ENCODE results near the gene SMARCB1.
A peak's percentile ranks its signal among the peaks of the same experiment; 100 is the strongest.

SMARCB1 gene

DNA sequence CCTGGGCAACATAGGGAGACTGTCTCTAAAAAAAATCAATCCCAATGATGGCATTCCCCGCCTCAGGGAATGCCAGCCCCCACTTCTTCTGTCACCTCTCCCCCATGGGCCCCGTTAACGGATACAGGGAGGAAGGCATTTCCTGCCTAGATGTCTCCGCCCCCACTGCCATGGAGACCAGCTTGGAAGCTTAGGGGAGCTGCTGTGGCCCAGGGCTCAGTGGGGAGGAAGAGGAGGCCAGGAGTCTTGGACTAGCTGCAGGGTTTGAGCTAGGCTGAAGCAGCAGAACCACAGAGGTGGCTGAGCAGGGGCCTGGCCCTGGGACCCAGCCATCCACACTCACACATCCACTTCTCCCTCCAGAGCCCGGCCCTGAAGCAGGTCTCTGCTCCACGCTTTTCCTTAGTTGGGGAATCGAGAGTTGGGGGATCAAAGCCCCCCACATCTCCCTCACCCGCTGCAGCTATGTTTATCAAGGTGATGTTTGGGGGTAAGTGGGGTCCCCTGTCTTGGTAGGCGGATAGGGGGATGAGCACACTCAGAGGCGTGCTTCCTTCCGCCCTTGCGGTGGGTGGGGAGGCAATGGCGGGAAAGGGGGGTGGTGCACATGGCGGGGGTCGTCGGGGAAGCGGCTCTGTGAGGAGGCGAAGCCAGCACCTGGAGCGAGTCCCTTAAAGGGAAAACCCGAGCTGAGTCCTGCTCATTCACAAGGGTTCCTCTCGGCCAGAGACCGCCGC, 23.8 kb upstream of the SMARCB1 start, which contains the start of gene C22orf15:
Gene C22orf15, plus strand, starts transcription at position 149 of the 737 bp plus-strand sequence. Its CDS starts 317 bp downstream, at position 466.
- DNase-seq (ENCODE audit: low spot score): no peak

DNA sequence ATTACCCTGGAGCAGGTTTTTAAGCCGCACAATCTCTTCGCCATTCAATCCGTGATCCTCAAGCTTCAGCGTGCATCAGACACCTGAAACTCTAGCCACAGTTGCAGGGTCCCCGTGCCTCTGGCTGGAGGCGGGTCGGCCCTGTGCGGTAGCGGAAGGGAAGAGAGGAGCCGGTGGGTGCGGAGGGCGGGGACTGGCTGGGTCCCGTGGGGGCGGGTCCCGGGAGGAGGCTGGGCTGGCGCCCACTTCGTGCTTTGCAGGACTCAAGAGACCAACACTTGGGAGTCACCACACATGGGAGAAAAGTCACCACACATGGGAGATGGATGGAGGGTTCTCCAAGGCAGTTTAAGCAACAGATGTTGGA, 23.2 kb upstream of the SMARCB1 start:
- DNase-seq (ENCODE audit: low spot score): no peak

DNA sequence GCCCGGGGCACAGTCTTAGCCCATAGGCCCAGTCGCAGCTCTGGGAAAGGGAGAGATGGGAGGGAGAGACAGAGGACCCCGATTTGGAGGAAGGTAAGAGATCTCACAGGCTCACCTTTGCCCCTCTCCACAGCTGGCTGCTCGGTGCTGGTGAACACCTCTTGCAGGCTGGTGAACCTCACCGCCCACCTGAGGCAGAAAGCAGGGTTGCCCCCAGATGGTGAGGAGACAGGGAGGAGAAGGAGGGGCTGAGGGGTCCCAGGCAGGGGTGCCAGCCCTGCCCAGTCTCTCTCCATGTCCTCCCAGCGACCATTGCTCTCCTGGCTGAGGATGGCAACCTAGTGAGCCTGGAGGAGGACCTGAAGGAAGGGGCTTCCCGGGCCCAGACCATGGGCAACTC, 22.8 kb upstream of the SMARCB1 start:
- DNase-seq (ENCODE audit: low spot score): no peak

DNA sequence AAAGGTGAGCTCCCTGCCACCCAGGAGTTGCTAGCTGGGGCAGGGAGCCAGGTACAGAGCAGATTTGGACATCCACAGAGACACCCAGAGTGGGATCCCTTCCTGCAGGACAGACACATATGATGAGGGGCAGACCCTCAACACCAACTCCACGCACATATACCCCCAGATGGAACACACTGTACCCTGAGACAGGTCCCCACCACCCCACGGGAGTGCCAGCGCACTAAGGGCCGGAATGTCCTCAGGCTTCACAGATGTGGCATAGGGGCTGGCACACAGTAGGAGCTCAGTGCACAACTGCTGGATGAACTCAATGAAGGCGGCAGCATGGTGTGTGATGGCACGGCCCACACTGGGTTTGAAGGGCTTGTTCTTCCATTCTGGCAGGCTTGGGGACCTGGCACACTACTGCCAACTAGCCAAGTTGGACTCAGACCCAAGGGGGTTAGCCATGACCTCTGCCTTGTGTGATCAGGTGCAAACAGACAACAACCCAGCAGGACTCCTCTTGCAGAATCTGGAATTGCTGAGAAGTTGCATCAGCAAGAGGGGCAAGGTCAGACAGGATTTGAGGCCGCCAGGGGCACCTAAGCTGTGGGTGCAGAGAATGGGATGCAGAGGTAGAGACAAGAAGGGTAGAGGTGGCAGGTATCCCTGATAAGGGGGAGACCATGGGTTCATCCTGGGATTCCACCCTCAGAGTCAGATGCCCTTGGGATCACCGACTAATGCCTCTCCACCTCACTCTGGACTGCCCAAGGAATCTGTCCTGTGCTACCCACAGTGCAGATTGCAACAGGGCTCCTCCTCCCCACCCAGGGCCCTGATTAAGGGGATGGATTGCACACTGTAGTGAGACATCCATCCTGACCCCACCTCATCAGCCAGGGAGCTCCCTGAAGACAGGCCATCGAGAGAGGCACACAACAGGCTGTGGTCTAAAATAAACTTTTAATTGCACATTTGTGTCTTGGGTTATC, 21.6 kb upstream of the SMARCB1 start:
- DNase-seq (ENCODE audit: low spot score): no peak

DNA sequence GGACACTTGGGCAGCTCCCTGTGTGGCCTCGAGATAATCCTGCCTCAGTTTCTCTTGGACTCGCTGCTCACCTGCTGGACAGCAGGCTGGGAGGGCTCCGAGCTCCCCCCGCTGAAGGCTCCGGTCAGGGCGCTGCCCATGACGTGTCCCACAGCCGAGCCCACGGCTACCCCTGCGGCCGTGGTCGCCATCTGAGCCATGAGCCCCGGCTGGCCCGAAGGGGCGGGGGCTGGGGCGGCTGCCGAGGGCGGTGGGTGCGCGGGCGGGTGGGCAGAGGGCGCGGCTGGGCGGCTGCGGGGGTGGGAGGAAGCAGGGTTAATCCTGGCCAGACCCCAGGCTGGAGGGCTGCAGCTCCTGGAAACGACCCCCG, 19.5 kb upstream of the SMARCB1 start:
- DNase-seq (ENCODE audit: low spot score): no peak

DNA sequence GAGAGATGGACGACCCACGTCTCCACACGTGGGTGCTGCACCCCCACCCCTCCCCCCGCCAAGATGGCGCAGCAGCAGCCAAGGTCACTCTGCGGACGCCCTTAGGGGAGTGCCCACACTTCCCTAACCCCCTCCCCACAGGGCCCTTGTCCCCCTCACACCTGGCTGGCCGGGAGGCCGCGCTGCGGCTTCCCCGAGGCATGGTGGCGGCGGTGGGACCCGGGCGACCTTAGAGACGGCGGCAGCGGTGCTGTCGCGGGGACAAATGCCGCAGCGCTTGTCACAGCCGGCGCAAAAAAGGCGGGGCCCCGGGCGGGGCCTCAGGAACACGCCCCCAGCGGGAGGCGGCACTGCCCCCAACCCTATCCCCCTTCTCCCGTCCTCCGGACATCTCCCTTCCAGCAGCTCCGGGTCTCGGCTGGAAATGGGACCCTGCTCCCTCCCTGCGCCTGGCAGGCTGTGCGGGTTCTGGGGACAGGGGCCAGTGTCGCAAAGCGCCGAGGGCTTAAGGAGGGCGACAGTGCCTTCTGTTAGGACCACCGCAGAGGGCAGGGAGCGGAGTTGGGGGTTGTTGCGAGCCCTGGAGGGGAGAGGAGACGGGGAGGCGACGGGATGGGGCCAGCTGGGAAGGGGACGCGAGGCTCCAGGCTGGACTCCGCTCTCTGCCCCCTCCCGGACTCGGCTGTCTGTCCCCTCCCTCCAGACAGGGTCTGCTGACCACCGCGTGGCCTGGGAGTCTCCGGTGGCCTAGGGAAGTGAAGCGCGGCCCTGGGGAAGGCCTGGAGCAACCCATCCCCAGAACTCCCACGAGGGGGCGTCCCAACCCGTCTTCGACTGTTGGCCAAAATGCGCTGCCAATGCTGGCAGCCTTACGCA, 18.9 kb upstream of the SMARCB1 start, which contains the start of gene CHCHD10:
Gene CHCHD10, minus strand, starts transcription at position 300 of the 876 bp plus-strand sequence. Its CDS starts 98 bp downstream, at position 202.
- peak; percentile 85 for DNase-seq (ENCODE audit: low spot score)

DNA sequence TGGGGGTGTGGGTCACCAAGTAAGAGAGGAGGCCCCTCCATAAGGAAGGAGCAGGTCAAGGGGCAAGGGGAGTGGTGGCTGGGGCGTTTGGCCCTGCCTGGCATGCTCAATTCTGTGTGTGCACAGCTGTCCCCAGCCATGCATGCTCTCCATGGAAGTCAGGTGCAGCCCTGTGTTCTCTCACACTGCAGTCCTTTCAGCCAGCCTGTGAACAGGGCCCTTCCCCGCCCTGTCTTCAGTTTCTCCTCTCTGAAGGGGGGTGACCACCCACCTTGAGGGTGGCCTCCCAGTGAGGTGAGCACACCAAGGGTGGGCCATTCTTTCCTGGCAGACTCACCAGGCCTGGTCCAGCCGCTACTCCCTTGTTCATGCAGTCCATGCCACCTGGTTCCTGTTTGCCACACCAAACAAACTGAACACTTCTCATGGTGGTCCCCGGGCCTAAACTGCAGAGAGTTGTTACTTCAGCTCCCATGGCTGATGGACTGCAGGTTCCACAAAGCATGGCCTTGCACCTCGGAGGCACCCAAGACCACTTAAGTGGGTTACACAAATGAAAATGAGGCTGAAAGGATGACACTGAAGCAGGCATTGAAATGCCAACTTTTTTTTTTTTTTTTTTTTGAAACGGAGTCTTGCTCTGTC, 17.3 kb upstream of the SMARCB1 start:
- no peak for DNase-seq (ENCODE audit: low spot score)

DNA sequence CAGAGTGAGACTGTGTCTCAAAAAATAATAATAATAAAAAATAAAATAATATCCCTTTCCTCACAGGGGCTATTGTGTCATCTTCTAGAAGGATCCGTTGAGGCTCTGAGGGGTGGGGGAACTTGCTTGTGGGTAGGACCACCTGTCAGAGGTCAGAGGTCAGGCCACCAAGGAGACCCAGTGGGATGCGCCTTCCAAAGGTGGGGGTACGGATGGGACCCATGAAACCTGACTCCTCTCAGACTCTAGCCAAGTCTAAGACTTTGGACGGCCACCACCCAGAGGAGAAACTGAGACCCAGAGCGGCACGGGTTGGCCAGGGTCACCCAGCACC, 14.5 kb upstream of the SMARCB1 start:
- DNase-seq (ENCODE audit: low spot score): no peak

DNA sequence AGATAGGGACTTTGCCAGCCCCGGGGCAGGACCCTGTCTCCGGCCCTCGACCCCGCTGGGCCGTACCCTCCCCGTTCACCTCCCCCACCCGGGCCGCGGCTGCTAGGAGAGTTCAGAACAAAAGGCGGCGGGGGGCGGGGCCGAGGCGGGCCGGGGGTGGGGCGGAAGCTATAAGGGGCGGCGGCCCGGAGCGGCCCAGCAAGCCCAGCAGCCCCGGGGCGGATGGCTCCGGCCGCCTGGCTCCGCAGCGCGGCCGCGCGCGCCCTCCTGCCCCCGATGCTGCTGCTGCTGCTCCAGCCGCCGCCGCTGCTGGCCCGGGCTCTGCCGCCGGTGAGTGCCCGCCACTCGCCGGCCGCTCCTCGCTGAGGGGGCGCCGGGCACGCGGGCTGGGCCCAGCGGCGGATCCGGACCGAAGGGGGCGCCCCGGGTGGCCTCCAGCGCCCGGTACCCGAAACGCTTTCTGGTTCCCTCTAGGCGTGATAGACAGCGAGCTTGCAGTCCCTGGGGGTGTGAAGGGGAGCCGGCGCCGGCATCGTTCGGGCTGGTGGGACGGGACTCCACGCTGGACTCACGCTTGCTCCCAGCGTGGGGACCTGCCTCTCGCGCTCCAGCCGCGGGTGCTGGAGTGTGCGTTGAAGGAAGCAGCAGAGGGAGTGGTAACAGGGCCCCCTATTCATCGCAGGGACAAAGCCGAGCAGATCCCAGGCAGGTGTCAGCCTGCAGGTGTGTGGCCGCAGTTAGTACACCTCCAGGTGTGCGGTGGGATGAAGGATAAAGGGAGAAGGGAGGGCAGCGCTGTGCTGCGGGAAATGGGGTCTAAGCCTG, 13.9 kb upstream of the SMARCB1 start, which contains the start of gene MMP11:
Gene MMP11, plus strand, starts transcription at position 201 of the 825 bp plus-strand sequence. Its CDS starts 22 bp downstream, at position 223.
- DNase-seq (ENCODE audit: low spot score): no peak

DNA sequence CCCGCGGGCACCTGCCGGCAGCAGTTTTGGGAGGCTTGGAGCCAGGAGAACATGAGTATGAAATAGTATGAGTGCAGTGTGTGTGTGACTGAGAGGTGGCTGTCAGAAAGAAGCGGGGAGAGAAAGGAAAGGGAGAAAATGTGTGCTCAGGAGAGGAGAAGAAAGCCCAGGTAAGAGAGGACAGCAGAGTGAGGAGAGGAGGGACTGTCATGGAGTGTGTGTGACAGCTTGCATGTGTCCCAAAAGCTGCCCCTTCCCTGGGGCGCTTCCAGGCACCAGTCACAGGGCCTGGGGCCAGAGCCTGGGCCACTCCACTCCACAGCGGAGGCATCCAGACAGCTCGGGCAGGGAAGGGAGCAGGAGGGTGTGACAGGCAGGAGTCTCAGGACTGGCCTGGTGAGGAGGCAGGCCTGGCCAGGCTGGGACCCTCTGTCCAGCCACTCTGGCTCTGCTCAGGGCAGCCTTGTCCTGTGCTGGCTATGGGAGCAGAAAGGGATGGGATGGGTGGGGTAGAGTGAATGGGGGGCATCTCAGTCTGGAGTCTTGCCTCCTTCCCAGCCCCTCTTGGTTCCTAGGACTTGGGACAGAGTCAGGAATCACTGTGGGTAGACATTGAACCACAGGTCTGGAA, 13.2 kb upstream of the SMARCB1 start:
- DNase-seq (ENCODE audit: low spot score): no peak

DNA sequence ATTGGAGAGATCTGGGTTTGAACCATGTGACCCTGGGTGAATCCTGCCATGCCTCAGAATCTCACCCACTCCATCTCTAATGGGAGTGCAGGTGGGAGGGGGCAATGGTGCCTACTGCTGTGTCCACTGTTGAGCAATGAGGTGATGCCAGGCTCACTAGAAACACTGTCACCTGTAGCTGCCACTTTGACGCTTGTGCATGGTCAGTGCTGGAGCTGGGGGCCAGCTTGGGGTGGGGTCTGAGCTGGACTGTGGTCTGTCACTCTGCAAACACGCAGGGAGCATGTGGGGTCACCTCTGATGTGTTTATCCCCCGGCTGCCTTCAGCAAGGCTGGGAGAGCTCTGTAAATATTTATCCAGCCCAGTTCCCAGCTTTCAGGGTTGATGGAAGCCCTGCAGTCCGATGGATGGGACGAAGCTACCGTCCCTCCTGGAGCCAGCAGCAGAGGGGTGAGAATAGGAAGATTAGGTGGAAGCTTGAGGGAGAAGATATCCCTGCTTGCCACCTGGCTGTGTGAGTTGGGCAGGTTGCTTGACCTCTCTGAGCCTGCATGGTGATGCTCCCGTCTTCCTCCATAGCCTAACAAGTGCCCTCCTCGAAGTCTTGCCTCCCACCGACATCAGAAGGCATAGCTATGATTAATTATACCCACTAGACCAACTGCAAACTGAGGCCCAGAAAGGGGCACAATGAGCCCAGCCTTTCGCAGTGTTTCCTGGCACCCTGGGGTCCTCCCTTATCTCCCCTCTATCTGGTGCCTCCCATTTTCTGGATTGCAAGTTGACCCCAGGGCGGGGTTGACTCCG, 12.4 kb upstream of the SMARCB1 start:
- no peak for DNase-seq (ENCODE audit: low spot score)

DNA sequence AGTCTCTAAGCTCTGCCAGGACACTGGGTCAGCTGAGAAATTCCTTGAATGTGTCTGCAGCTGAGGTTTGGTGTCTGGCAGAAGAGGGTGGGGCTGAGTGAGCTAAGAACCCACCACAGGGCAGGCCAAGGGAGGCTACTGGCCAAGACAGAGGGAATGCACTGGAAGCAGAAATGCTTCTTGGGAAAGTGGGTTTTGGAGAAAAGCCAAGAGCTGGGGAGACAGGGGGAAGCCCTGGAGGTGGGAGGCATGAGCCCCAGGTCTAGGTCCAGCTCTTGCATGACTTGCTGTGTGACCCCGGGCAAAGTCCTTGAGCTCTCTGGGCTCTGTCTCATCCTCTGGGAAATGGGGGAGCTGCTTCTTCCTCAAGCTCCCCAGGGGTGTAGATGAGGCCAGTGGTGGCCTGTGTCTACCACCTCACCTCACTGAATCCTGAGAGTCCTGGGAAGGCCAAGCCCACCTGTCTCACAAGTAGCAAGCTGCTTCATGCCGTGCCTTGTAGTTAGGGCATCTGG, 11.8 kb upstream of the SMARCB1 start:
- DNase-seq (ENCODE audit: low spot score): no peak

DNA sequence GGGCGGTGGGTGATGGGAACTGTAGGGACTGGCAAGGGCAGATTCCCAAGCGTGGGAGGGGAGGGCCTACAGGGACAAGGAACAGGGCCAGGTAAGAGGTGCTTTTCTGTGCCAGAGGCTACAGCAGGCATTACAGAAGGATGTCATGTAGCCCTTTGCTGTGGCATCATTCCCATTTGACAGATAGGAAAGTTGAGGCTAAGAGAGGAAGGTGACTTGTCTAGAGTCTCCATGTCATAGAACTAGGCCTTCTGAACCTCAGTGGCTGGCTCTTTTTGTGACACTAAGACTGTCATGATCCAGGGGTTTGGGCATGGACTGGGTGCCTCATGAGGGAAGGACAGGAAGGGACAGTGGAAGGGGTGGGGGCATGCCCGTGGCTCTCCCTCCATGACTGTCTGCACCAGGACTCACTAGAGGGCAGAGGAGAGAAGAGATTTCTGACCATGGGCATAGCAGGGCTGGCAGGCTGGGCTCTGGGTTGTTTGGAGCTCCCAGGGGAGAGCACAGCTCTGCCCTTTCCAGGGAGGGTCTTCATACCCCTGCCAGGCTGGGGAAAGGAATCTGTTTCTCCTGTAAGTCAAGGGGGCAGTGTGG, 10.9 kb upstream of the SMARCB1 start:
- DNase-seq (ENCODE audit: low spot score): no peak

DNA sequence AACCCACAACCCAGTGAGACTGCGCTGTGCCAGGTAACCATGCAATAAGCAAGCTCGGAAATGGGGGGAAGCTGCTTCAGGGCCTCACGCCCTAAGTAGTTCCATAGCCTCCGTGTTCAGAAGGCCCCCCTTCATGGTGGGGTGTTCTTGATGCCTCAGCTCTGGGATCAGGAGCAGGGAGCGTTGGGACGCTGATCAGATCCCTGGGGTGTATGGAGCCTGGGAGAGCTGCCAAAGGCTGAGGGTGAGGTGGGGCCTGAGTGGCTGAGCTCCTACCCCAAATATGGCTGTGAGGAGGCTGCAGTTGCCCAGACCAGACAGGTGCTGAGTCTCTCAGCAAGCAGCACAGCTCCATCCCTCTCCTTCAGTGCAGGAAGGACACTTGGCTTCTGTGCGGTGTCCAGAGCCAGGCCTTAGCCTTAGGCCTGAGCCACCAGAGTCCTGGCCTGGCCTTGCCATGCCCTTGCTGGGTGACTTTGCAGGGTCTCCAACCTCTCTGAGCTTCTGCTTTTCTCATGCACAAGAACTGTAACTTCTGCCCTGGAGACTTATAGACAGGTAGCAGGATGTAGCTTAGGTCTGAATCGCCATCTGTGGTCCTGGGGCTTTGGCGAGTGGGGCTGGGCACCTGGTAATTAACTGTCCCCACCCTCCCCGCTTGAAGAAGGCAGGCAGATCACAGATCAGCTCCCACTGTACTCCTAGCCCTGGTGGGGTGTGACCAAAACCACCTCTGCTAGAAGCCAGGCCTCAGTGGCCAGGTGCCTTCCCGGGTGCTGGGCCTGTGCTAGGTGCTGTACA, 8.8 kb upstream of the SMARCB1 start:
- DNase-seq (ENCODE audit: low spot score): no peak

DNA sequence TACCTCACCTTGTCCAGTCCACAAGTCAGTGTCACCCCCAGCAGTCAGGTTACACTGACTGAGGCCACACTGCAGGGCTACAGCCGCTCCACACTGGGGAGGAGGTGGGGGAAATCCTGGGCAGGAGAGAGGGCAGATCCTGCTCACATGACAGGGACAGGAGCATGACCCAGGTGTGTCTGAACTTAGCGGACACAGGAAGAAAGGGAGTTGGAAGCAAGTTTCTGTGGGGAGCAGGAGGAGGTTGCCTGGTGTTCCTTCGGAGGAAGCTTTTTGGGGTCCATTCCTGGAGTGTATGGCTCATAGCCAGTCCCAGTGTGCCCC, 8.2 kb upstream of the SMARCB1 start:
- no peak for DNase-seq (ENCODE audit: low spot score)

DNA sequence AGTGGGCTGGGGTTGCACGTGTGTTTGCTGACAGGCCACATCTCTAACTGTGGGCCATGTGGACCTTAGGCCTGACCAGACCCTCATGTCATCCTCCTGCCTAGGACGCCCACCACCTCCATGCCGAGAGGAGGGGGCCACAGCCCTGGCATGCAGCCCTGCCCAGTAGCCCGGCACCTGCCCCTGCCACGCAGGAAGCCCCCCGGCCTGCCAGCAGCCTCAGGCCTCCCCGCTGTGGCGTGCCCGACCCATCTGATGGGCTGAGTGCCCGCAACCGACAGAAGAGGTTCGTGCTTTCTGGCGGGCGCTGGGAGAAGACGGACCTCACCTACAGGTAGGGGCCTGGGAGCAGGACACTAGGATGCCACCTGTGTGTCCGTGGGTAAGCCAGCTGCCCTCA, 7.7 kb upstream of the SMARCB1 start:
- DNase-seq (ENCODE audit: low spot score): no peak

DNA sequence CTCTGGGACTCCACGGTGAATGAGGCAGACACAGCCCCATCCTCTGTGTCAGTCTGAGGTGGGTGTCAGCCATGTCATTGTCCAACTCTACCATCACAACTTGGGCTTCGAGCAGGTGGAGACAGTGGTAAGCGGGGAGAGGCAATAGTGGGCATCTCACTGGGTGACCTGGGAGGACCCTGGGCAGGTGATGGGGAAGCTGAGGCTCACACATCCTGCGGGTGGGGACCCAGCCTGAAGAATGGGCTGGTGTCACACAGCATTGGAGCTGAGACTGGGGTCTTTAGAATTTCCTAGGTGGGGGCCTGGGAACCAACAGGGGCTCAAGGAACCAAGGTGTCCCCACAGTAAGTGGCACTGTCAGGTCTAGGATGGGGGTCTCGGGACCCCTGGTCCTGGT, 7.0 kb upstream of the SMARCB1 start:
- no peak for DNase-seq (ENCODE audit: low spot score)
